Ovary (tissue), 9 donors: ENCODE results near the gene METTL25. TPM values are rescaled to one million over a fixed set of nuclear protein-coding genes. Genes with fewer than 3 reads are reported as not detected.

Experiments
- DNase-seq, 5 donors: peaks; one replicate each; pipeline ENCODE4 v3.0.0-alpha.2; 2019 to 2020
- H3K27ac ChIP-seq, 2 donors: fragments of 200-600 bp; one replicate each; pipeline versions ENCODE4 v1.5.1 to v1.8.0; 2019 to 2022
- H3K27me3 ChIP-seq: fragments of 200-600 bp; one replicate; pipeline ENCODE4 v1.8.0; 2022
- H3K36me3 ChIP-seq: fragments of 200-600 bp; sonication (generic); one replicate; pipeline ENCODE4 v1.5.1; 2019
- H3K4me1 ChIP-seq: one replicate; pipeline ENCODE4 v1.8.1; 2013; ENCODE audit warnings: mild to moderate bottlenecking, moderate library complexity; ENCODE audit not compliant: insufficient read depth
- H3K4me3 ChIP-seq: fragments of 200-600 bp; sonication (generic); one replicate; pipeline ENCODE4 v1.5.1; 2017
- H3K9me3 ChIP-seq, 2 donors: fragments of 200-600 bp in 1 of 2; sonication (generic) in 1 of 2; one replicate each; pipeline versions ENCODE4 v1.5.1 to v1.8.1; 2013 to 2019; ENCODE audit warnings: mild to moderate bottlenecking in 1 of 2, moderate library complexity in 1 of 2
- EP300 ChIP-seq: sonication (generic); formaldehyde crosslinking; IDR thresholded peaks from one replicate; pipeline ENCODE4 v1.6.1; 2017; ENCODE audit warnings: antibody characterized with exemption
- POLR2A ChIP-seq: fragments of 450-650 bp; IDR thresholded peaks from one replicate; pipeline ENCODE4 v1.6.1; 2017; ENCODE audit warnings: antibody characterized with exemption, mild to moderate bottlenecking, moderate library complexity
- WGBS, 3 donors: extraction: QIAGEN DNeasy Blood & Tissue Kit in 1 of 3; methylation state at CpG; one replicate each; pipeline versions ENCODE4 v1.1.5 to v1.1.7; 2013 to 2017; 5-methylcytosine and 5-hydroxymethylcytosine counted together
- intact Hi-C, 4 donors: fragments of 100-400 bp; cut with DNase I; formaldehyde crosslinking; loops; one replicate each; pipeline versions ENCODE4 v1.11.0 to v1.15.1; 2022 to 2023
- polyA plus RNA-seq, 2 donors: library from polyadenylated mRNA; stranded (reverse); fragments of 200-250 nt in 1 of 2; fragments of 350-450 nt in 1 of 2; fragmentation: Illumina TruSeq in 1 of 2; extraction: RNeasy Lipid Tissue Mini Kit (QIAGEN cat#74804) in 1 of 2; gene quantifications; one replicate each; pipeline ENCODE4 v1.2.3, GENCODE V29; 2013 to 2014
- total RNA-seq, 7 donors: library from RNA; depleted of rRNA in 2 of 7; stranded (reverse); fragments of >200 nt in 2 of 7; fragmentation: NEBNext Ultra II Directional in 3 of 7; extraction: Animal tissue kit (Norgen Biotek cat#: 25700) in 3 of 7; gene quantifications; one replicate each; pipeline versions ENCODE4 v1.1.0 to v1.2.4, GENCODE V29; 2016 to 2023
- TF ChIP-seq, protein P1 (sequence below), 3 donors: fragments of 450-650 bp in 2 of 3; fragments of 200-600 bp in 1 of 3; IDR thresholded peaks; one replicate each; pipeline versions ENCODE4 v1.5.1 to v1.8.0; 2016 to 2022; ENCODE audit warnings: antibody characterized with exemption in 3 of 3, mild to moderate bottlenecking in 1 of 3
- donor health status: DM: no; HTN: no; CAD: no; lungs with moderate emphysema.
- donor health status: DM: no; HTN: no; CAD: no.
- donor health status: Bipolar disorder and iron deficiency.
- donor health status: DM: yes; HTN: yes; CAD: no.
- donor health status: DM: no; HTN: no; CAD: no.
- donor health status: DM: yes; HTN: yes; CAD: no.

The METTL25 gene
- total and polyA plus RNA-seq, 9 donors, result 5.7 to 21.2 (median 11.8) TPM

DNA sequence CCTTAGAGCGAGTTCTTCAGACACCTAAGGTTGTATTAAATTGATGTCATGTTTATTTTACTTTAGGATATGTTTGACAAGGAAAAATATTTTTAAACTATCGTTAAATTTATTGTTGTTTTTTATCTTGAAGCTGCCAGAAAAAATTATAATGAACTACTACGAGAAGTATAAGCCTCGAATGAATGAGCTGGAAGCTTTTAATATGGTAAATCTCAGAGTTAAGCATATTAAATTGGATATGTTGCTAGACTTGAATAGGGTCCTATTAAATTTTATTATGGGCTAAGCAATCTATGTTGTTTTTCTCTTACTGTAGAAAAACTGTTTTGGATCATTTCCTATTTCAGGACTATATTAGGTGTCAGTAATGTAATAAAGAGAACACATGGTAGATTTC lies 118.2 kb downstream of the METTL25 start:
- 44 to 53% (median 52%) methylated on average over 4 of the region's 4 CpGs for WGBS, 3 donors
- intact Hi-C loops, result no loop called here
- no peaks in the 10 kb centered on the region for H3K9me3 ChIP-seq
- H3K27me3 ChIP-seq, result no peaks in the 10 kb centered on the region
- no peaks in the 10 kb centered on the region for H3K4me1 ChIP-seq
- no peaks in the 10 kb centered on the region for H3K36me3 ChIP-seq
- TF ChIP-seq, protein P1, sequence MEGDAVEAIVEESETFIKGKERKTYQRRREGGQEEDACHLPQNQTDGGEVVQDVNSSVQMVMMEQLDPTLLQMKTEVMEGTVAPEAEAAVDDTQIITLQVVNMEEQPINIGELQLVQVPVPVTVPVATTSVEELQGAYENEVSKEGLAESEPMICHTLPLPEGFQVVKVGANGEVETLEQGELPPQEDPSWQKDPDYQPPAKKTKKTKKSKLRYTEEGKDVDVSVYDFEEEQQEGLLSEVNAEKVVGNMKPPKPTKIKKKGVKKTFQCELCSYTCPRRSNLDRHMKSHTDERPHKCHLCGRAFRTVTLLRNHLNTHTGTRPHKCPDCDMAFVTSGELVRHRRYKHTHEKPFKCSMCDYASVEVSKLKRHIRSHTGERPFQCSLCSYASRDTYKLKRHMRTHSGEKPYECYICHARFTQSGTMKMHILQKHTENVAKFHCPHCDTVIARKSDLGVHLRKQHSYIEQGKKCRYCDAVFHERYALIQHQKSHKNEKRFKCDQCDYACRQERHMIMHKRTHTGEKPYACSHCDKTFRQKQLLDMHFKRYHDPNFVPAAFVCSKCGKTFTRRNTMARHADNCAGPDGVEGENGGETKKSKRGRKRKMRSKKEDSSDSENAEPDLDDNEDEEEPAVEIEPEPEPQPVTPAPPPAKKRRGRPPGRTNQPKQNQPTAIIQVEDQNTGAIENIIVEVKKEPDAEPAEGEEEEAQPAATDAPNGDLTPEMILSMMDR (IDR thresholded peaks at IDR 0.05), result no peak
- TF ChIP-seq EP300 (no peak), POLR2A (no peak)
- no peak for DNase-seq
- no peak overlapping the region for H3K27ac ChIP-seq
- no peak overlapping the region for H3K4me3 ChIP-seq

- Histone ChIP-seq H3K9me3 (no peaks in the 10 kb centered on the region), H3K4me1 (no peaks in the 10 kb centered on the region), H3K36me3 (no peaks in the 10 kb centered on the region), H3K4me3 (no peak overlapping the region), H3K27ac (no peak overlapping the region), H3K27me3 (no peaks in the 10 kb centered on the region)
- intact Hi-C loops, result no loop called here
- WGBS, 3 donors, result 77 to 86% (median 81%) methylated on average over 1 of the region's 1 CpG
- TF ChIP-seq POLR2A (no peak), EP300 (no peak)
- TF ChIP-seq, protein P1 (IDR thresholded peaks at IDR 0.05), result no peak
- no peak for DNase-seq
Observed at GRCh38 chr12:82479511-82479910, 121.2 kb downstream of the METTL25 start.

- Histone ChIP-seq H3K4me3 (no peak overlapping the region), H3K36me3 (no peaks in the 10 kb centered on the region), H3K27me3 (no peaks in the 10 kb centered on the region), H3K27ac (no peak overlapping the region), H3K4me1 (no peaks in the 10 kb centered on the region), H3K9me3 (no peaks in the 10 kb centered on the region)
- WGBS, 3 donors, result 90 to 94% (median 91%) methylated on average over 3 of the region's 3 CpGs
- TF ChIP-seq EP300 (no peak), POLR2A (no peak)
- TF ChIP-seq, protein P1 (IDR thresholded peaks at IDR 0.05), result no peak
- intact Hi-C loops, result no loop called here
- DNase-seq, result no peak
Observed at GRCh38 chr12:82480606-82481005, 122.3 kb downstream of the METTL25 start.

DNA sequence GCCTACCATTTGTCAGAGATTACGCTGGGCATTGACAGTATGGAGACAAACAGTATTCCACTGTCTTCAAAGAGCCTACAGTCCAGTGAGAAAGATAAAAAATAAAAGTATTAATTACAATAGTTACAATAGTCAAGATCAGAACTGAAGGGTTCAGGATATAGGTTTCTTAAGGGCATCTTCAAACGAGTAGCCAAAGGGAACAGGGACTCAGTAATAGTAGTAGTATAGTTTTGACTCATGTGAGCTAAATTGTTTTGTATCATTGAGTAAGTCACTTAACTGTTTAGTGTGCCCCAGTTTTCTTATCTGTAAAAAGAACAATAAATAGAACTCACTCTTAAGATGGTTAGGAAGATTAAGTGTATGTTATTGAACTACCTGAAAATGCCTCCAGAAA lies 123.6 kb downstream of the METTL25 start:
- 88 to 91% (median 90%) methylated on average over 2 of the region's 2 CpGs for WGBS, 3 donors
- intact Hi-C loops, result no loop called here
- H3K4me1 ChIP-seq, result no peaks in the 10 kb centered on the region

More for the DNA sequence above, 123.6 kb downstream of the METTL25 start:
- Histone ChIP-seq H3K9me3 (no peaks in the 10 kb centered on the region), H3K36me3 (no peaks in the 10 kb centered on the region), H3K4me3 (no peak overlapping the region), H3K27me3 (no peaks in the 10 kb centered on the region), H3K27ac (no peak overlapping the region)
- no peak for DNase-seq
- TF ChIP-seq EP300 (no peak), POLR2A (no peak)
- TF ChIP-seq, protein P1 (IDR thresholded peaks at IDR 0.05), result no peak
